GM12864 (cell line): Measurements from ENCODE around the gene MRPL14.
A peak's percentile ranks its signal among the peaks of the same experiment; 100 is the strongest.

Experiments used
- DNase-seq: peaks from one replicate; pipeline ENCODE4 v3.0.0-alpha.2; 2011; ENCODE audit warnings: low read depth
- H3K4me3 ChIP-seq: 2 replicates; pipeline ENCODE4 v1.5.1; 2011; ENCODE audit warnings: mild to moderate bottlenecking, low read depth, low read length, control low read depth
- CTCF ChIP-seq: IDR thresholded peaks from 2 replicates; pipeline ENCODE4 v1.5.1; 2011; ENCODE audit warnings: low read depth, mild to moderate bottlenecking, moderate library complexity, low read length, control low read depth, inconsistent platforms; ENCODE audit errors: missing control alignments

Gene MRPL14

GRCh38 chr6:44073612-44074438, 53.4 kb downstream of the MRPL14 start:
- DNase-seq = no peak
- TF ChIP-seq CTCF = peak; percentile 40
- peak overlapping the region; percentile 64 for H3K4me3 ChIP-seq

- no peak for TF ChIP-seq CTCF
- DNase-seq = peak; percentile 44
- H3K4me3 ChIP-seq = peak overlapping the region; percentile 68
Observed at GRCh38 chr6:44072959-44073611, 54.2 kb downstream of the MRPL14 start.

GRCh38 chr6:44072452-44072958, 54.7 kb downstream of the MRPL14 start:
- TF ChIP-seq CTCF = no peak
- peak overlapping the region; percentile 68 for H3K4me3 ChIP-seq
- no peak for DNase-seq

GRCh38 chr6:44071670-44072451, 55.4 kb downstream of the MRPL14 start:
- no peak for DNase-seq
- TF ChIP-seq CTCF = no peak
- peak overlapping the region; percentile 68; the same call in 1 of the 2 replicates for H3K4me3 ChIP-seq

- no peak overlapping the region for H3K4me3 ChIP-seq
- TF ChIP-seq CTCF = no peak
Observed at GRCh38 chr6:44068607-44069296, 58.5 kb downstream of the MRPL14 start.

More at GRCh38 chr6:44068607-44069296, 58.5 kb downstream of the MRPL14 start:
- no peak for DNase-seq
